GM21367 (cell line): ENCODE results near the gene JMJD8.
A peak's percentile ranks its signal among the peaks of the same experiment; 100 is the strongest.

ENCODE experiments used
- ATAC-seq: cut with Tn5 transposase; IDR thresholded peaks from one replicate; pipeline ENCODE4 v1.9.1; 2021; ENCODE audit not compliant: unreplicated experiment

The JMJD8 gene

DNA sequence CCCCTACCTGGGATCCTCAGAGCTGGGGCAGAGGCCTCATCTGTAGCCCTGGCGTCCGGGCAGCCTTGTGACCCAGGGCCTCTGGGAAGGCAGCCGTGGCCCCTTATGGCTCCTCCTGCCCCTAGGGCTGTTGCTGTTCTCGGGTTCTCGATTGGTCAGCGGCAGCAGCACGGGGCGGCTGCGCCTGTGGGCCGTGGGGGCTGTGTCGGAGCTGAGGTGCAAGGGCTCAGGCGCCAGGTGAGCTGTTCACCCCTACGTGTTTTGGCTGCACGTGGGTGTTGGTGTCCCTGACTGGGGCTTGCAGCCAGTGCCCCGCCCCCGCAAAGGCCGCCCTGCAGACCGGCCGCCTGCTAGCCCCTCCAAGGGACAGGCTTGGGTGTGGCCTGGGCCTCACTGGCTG is 22.0 kb downstream of the JMJD8 start:
- no peak for ATAC-seq

DNA sequence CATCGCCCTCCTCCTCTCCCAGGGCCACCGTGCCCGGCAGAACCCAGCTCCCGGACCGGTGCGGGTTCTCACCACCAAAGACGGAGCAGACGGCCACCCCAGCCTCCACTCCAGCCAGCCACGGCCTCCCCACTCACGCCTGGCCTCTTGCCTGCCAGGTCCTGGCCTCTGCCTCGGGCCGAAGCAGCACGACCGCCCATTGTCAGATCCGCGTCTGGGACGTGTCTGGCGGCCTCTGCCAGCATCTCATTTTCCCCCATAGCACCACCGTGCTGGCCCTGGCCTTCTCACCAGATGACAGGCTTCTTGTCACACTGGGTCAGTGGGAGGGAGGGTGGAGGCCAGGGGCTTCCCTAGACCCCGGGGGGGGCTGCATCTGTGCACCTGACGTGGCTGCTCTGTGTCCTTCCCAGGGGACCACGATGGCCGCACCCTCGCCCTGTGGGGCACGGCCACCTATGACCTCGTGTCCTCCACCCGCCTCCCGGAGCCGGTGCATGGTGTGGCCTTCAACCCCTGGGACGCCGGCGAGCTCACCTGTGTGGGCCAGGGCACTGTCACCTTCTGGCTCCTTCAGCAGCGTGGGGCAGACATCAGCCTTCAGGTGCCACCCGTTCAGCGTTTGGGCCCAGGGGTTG is 22.8 kb downstream of the JMJD8 start:
- ATAC-seq: no peak

DNA sequence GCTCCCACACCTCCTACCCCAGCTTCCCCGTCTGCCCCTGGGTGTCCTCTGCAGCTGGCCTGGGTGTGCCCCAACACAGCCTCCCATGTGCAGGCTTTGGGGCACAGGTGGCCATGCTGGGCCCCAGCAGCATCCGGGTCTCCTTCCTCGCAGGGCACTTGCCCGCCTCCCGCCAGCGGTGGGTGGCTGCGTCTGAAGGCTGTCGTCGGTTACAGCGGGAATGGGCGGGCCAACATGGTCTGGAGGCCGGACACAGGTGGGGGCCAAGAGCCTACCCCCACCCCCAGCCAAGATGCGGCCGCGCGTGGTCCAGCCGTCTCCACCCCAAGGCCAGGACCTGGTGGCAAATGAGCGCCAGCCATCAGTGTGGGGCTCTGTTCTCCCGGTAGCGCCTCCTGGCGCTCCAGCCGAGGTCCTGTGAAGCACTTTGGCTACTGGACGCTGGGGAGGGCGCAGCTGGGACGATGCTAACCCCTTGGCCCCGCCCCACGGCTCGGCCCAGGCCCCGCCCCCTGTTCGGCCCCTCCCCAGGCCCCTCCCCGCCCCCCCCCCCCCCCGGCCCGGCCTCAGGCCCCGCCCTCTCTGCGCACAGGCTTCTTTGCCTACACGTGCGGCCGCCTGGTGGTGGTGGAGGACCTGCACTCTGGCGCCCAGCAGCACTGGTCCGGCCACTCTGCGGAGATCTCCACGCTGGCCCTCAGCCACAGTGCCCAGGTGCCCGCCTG is 23.5 kb downstream of the JMJD8 start:
- no peak for ATAC-seq

DNA sequence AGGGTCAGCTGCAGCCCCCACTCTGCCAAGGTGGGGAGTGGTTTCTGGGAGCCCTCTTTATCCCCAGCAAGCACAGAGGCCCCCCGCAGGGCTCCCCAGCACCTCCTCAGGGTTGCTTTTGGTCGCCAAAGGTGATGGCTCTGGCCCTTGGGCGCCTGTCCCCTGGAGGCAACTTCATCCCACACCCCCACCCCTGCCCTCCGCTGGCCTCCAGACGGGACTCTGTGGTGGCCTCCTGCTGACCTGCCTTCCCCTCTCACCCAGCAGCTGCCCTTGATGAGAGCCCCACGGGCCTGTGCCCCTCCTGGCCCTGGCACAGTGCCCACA is 24.0 kb downstream of the JMJD8 start:
- no peak for ATAC-seq

DNA sequence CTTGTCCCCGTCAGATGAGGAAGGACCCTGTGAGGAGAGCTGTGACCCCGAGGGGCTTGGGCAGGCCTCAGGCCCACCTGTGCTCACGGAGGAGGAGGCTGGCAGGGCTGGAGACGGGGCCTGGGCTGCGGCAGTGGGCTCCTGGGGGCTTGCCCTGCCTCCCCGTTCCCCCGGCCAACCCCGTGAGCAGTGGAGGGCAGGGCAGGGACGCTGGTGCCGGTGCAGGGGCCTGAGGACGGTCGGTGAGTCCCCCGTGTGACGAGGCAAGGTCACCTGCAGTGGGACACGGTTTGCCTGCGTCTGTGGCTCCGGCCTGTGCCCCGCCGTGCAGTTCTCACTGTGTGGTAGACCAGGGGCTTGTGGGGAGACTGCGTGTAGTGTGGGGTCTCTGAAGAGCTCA is 24.5 kb downstream of the JMJD8 start:
- ATAC-seq: no peak

DNA sequence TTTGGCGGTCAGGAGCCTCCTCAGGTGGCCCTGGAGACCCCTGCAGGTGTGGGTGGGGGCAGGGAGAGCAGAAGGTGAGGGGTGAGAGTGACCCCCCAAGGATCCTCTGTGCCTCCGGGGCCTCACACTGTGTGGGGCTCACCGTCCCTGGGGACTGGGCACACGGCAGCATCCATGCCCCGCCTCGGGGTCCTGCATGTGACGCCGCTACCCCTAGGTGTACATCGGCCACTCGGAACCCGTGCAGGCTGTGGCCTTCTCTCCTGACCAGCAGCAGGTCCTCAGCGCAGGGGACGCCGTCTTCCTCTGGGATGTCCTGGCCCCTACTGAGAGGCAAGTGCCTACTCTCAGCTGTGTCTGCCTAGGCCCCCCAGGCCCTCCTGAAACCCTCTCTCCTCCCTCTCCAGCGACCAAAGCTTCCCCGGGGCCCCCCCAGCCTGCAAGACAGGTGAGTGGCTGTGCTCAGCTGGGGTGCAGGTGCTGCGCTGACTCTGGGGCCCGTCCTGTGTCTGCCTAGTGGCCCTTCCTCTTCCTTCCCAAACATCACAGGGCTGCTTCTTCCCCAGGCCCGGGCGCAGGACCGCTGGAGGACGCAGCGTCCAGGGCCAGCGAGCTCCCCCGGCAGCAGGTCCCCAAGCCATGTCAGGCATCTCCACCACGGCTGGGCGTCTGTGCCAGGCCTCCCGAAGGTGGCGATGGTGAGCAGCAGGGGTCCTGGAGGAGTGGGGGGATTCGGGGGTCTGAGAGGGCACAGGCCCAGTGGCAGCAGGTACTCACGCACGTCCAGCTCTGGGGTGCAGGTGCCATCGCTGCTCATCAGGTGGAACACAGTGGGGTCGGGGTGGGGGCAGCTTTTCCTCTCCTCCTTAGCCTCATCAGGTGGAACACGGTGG is 25.2 kb downstream of the JMJD8 start:
- ATAC-seq: no peak

DNA sequence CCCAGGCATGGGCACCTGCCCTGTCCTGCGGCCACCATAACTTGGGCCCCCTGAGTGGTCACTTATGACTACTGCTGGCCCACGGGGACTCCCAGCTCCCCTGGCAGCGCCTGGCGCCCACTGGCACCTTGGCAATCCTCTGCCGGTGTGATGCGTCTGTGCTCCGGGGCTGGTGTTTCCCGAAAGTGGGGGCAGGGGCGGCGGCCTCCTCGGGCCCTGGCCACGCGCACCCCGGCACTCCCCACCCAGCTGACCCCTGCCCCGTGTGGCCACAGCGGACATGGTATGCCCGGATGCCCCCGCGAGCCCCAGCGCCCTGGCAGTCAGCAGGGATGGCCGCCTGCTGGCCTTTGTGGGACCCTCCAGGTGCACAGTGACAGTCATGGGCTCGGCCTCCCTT is 26.6 kb downstream of the JMJD8 start:
- no peak for ATAC-seq

DNA sequence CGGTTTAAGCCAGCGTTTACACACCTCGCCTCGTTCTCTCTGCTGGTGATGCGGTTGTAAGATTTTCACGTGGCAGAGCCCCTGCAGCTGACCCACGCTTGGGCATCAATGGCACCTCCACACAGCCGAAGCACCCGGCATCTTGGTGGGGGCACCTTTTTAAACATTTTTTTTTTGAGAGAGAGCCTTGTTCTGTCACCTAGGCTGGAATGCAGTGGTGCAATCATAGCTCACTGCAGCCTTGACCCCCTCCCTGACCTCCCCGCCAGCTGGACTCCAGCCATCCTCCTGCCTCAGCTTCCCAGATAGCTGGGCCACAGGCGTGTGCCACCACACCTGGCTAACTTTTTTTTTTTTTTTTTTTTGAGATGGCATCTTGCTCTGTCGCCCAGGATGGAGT is 30.1 kb downstream of the JMJD8 start:
- ATAC-seq: no peak

DNA sequence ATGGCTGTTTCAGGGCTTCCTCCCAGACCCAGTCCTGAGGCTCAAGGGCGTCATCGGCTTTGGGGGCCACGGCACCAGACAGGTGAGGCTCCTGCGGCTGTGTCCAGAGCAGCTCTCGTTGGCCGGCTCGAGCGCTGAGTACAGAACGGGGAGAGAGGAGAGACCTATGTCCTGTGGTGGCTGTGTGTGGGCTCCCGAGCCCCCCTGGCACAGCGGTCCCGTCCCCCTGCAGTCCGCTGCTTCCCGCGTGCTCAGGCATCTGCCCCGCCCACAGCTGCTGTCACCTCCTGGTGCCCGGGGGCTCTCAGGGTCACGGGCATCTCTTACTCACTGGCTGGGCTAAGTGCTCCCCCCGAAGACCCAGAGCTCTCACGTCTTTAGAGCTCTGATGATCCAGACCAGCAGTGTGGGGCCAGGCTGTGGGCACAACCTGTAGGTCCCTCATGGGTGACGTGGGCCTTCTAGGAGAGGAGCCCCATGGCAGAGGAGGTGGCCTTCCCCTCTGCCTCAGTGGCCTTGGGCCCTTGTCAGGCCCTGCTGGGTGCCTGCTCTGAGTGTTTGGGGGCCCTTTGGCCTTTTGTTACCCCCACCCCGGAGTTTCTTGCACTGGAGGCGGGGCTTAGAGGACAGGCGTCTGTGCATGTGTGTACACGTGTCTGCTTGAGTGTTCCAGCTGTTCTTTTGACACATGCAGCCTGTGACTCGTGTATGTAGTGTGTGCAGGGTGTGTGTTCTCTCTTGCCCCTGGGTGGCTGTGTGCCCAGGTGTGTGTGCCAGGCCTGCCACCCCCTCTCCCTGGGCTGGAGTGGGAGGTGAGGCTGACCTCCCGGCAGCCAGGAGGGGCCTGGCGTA is 31.5 kb downstream of the JMJD8 start:
- ATAC-seq: no peak

DNA sequence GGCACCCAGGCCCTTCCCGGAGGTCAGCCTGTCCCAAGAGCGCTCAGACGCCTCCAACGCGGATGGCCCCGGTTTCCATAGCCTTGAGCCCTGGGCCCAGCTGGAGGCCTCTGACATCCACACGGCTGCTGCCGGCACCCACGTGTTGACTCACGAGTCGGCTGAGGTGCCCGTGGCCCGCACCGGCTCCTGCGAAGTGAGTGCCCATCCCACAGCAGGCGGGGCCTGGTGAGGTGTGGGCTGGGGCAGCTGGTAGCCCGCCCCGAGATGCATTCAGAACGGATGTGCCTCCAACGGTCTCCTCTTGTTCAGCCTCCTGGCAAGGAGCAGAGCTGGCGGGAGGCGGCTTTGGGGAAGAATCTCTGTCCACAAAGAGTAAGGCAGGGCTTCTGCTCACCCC is 32.3 kb downstream of the JMJD8 start:
- ATAC-seq: no peak

DNA sequence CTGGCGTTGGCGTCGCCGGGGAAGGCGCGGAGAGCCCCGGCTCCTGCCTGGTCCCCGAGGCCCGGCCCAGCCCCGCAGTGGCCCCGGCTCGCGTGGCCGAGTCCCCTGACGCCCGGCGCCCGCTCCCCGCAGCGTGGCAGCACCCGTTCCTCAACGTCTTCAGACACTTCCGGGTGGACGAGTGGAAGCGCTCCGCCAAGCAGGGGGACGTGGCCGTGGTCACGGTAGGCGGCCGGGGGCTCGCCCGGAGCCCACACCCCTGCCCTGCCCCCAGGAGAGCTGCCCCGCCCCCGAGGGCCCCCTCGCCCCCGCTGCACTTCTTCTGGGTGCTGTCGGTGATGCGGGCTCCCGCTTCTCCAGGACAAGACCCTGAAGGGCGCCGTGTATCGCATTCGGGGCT is 34.5 kb downstream of the JMJD8 start:
- ATAC-seq: no peak

DNA sequence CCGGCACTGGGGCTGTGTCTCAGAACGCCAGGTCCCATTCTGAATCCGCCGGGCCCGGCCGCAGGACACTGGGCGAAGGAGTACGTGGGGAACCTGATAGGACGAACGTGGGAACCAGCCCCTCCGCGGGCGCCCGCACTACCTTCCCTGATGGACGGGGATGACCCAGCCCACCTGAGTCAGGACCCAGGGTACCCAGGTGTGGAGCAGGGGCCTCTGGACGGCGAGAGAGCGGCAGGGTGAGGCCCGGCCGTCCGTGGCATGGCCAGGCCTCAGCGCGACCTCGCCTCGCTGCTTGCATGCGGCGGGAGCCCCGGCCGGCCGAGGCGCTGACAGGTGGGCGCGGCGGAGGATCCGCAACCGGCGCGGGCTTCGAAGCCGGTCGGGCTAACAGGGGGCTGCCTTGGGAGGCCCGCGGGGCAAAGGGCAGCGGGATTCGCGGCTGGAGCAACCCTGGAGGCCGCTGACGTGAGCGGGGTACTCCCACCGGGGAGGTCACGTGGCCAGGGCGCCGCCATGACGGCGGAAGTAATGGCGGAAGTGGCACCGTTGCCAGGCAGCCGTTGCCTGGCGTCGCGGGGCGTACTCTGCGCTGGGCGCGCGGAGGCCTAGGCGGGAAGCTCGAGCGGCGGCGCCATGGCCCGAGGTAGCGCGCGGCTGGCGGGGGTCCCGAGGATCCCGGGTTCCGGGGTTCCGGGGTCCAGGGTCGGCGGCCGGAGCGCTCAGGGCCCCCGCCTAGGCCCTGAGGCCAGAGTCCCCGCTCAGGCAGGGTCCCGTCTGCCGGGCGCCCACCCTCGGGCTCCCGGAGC is 35.1 kb downstream of the JMJD8 start, which contains the start of gene WDR90:
Gene WDR90 (plus strand): TSS at position 585 of the 809 bp plus-strand sequence. CDS start 52 bp downstream, at position 637.
- ATAC-seq: peak; percentile 63

DNA sequence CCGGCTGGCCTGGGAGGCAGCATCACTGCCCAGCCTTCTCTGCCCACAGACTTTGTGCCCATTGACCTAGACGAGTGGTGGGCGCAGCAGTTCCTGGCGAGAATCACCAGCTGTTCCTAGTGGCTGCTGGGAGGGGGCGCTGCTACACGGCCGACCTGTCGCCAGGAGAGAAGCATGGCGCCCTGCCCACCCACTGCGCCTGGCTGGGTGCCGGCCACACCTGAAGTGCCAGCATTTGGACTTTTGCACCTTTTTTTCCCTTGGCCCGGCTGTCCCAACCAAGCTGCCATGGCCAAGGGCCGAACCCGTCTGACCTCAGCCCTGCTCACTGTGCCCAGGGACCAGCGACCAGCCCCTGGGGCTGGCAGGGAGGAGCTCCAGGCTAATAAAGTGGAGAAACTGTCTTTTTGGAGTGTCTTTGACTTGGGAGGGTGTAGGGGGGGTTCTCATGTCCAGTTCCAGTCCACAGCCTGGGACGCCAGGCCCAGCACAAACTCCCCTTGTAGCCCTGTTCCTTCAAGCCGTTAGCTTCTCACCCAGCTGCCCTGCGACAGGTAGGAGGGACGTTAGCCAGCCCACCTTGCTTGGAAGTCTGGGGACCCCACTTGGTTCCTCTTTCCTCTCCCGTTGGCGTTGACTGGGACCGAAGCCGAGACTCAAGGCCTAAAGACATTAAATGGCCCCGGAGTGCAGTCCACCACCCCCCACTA is 35.9 kb downstream of the JMJD8 start:
- ATAC-seq: no peak

DNA sequence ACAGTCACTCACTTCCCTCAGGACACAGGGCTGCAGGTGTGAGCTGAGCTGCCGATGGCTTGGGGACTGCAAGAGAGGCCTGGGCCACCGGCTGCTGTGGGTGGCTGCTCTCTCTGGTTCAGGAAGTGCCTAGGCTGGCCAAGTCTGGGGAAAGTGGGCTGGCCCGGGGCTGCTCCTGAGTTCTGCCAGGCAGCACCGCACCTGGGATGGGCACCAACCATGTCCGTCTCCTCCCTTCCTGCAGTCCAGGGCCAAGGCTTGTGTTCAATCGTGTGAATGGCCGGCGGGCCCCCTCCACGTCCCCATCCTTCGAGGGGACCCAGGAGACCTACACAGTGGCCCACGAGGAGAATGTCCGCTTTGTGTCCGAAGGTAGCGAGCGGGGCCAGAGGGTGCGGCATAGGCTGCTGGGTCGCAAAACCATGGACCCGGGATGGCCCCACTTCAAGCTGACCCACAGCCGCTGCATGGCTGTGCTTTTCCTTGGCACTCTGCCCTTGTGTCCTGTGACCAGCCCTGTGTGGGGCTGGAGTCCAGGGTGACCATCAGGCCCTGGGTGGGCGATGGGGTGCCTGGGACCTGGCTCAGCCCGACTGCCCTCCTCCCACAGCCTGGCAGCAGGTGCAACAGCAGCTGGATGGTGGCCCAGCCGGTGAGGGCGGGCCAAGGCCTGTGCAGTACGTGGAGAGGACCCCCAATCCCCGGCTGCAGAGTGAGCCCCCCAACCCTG is 36.8 kb downstream of the JMJD8 start:
- no peak for ATAC-seq

DNA sequence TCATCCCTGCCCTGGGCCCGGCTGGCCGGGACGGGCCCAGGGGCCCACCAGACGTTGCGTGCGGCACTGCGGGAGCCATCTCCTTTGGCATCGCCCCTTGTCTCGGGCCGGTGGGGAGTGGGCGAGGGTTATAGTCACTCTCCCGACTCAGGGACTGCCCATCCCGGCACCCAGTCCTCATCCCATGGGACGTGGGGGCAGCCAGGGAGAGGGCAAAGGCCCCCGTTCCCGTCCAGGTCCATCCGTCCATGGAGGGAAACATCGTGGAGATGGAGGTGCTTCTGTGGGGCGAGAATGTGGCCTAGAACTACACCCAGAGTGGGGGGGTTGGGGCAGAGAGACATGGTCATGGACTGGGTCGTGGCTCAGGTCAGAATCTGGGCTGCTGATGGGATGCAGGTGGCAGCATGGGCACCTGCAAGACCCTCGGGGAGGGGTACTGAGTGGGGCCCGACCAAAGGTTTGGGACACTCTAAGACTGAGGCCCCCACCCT is 37.4 kb downstream of the JMJD8 start:
- no peak for ATAC-seq

DNA sequence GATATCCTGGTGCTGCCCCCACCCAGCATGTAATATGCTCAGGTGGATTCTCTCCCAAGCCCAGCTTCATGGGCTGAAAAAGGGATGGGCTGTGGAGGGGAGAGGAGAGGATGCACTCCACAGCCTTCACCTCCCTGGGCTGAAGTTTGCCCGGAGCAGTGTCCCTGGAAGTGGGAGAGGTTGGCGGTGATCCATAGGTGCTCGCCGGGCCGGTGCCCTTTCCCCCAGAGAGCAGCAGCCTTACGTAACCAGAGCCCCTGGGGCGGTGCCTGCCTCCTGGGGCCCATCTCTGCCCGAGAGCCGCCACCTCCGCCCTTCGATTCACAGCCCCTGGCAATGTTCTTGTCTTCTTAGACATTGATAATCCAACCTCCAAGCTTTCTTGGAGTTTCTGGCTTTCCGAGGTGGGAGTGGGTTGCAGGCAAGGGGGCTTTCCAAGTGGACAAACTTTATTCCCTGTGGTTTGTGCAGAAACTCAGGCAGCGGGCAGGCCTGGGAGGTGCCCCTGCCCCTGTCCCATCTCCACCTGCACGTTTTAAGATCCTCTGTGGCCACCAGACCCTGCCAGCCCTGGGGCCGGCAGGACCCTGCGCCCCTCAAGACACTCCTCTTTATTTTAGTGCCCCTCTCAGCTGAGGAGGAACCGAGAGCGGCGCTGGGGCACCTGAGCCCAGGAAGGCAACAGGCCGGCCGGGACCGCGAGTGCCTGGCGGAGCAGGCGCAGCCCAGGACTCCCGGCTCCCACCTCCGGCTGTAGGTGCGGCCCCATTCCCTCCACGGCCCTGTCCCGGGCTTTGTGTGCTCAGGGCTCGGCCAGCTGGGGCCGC is 38.1 kb downstream of the JMJD8 start:
- ATAC-seq: no peak

DNA sequence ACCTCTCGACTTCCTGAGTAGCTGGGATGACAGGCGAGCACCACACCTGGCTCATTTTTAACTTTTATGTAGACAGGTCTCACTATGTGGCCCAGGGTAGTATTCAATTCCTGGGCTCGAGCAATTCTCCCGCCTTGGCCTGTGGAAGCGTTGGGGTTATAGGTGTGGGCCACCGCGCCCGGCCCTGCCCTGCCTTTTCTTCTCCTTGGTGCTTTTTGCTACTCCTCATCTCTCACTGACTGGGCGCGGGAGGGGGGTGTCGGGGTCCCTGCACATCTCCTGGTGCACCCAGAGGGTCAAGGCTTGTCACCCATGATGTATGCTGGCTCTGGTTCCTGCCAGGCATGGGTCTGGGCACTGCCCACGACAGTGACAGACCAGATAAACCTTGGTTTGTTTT is 39.6 kb downstream of the JMJD8 start:
- no peak for ATAC-seq

DNA sequence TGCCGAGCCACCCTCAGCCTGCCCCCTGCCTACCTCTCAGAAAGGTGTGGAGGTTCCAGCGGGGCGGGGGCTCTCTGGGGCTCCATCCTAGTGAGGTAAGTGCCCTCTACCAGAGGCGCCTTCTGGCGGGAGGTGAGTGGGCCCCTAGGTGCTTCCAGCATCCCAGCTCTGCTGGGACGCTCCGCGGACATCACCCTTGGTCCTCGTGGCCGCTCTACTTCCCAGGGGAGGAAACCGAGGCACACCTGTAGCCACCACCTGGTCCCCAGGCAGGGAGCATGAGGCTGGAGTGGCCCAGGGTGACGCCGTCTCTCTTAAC is 41.1 kb downstream of the JMJD8 start:
- no peak for ATAC-seq
